Mucosa of stomach (tissue), 1 donor: ENCODE measurements around the gene PCDHGA6.
"Not testable (repeated sequence)": the region's sequence is repeated elsewhere in the genome, so short reads cannot be mapped to it uniquely, and the experiment has no call there.

Source experiments
- H3K27me3 ChIP-seq: one replicate; pipeline ENCODE4 v1.7.0; 2013; ENCODE audit warnings: mild to moderate bottlenecking, low read length; ENCODE audit not compliant: control insufficient read depth, insufficient read depth
- H3K36me3 ChIP-seq: one replicate; pipeline ENCODE4 v1.7.0; 2013; ENCODE audit warnings: low read length; ENCODE audit not compliant: control insufficient read depth, insufficient read depth
- H3K4me1 ChIP-seq: one replicate; pipeline ENCODE4 v1.7.0; 2013; ENCODE audit warnings: mild to moderate bottlenecking, low read length; ENCODE audit not compliant: control insufficient read depth, insufficient read depth
- H3K4me3 ChIP-seq: one replicate; pipeline ENCODE4 v1.7.0; 2013; ENCODE audit warnings: low read length
- H3K9ac ChIP-seq: one replicate; pipeline ENCODE4 v1.7.0; 2013; ENCODE audit warnings: mild to moderate bottlenecking, low read length, moderate library complexity
- H3K9me3 ChIP-seq: one replicate; pipeline ENCODE4 v1.7.0; 2013; ENCODE audit warnings: mild to moderate bottlenecking, low read length, moderate library complexity; ENCODE audit not compliant: control insufficient read depth
- donor health status: Pancreatic carcinoma.

Gene PCDHGA6

DNA sequence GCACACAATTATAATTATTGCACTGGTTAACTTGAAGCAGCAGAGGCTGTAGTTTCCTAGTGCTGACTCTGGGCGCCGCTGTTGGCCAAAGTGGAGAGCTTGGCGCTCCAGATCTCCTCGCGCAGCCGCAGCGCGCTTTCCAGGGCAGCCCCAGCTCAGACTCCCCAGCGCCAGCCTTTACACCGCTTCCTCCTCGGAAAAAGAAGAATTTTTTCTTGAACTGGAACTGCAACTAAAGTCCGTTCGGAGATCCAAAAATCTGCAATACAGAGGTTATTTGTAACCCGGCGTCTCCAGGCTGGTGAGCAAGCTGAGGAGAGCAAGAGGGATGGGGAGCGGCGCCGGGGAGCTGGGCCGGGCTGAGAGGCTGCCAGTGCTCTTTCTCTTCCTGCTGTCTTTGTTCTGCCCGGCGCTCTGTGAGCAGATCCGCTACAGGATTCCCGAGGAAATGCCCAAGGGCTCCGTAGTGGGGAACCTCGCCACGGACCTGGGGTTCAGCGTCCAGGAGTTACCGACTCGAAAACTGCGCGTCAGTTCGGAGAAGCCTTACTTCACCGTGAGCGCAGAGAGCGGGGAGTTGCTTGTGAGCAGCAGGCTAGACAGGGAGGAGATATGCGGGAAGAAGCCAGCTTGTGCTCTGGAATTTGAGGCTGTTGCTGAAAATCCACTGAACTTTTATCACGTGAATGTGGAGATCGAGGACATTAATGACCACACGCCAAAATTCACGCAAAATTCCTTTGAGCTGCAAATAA lies 14.0 kb downstream of the PCDHGA6 start, which contains the start of gene PCDHGB4:
PCDHGB4 (plus strand) TSS at position 142 of the 755 bp plus-strand sequence; CDS start at position 329, 187 bp downstream.
- H3K9ac ChIP-seq, H3K4me3 ChIP-seq, H3K4me1 ChIP-seq, H3K36me3 ChIP-seq: not testable (repeated sequence)
- H3K27me3 ChIP-seq = peaks cover 27% of the 10 kb centered on the region
- H3K9me3 ChIP-seq = peaks cover 23% of the 10 kb centered on the region

GRCh38 chr5:141388661-141389060 lies 15.0 kb downstream of the PCDHGA6 start:
- peaks cover 20% of the 10 kb centered on the region for H3K27me3 ChIP-seq
- H3K4me3 ChIP-seq = no peak overlapping the region
- H3K36me3 ChIP-seq = no peaks in the 10 kb centered on the region
- peaks cover 14% of the 10 kb centered on the region for H3K9me3 ChIP-seq
- H3K9ac ChIP-seq = no peak overlapping the region
- no peaks in the 10 kb centered on the region for H3K4me1 ChIP-seq

- Histone ChIP-seq H3K27me3 (peaks cover 16% of the 10 kb centered on the region), H3K4me1 (no peaks in the 10 kb centered on the region), H3K9ac (no peak overlapping the region), H3K9me3 (peaks cover 12% of the 10 kb centered on the region), H3K36me3 (no peaks in the 10 kb centered on the region), H3K4me3 (no peak overlapping the region)
Observed at GRCh38 chr5:141389153-141390042, 15.7 kb downstream of the PCDHGA6 start.

DNA sequence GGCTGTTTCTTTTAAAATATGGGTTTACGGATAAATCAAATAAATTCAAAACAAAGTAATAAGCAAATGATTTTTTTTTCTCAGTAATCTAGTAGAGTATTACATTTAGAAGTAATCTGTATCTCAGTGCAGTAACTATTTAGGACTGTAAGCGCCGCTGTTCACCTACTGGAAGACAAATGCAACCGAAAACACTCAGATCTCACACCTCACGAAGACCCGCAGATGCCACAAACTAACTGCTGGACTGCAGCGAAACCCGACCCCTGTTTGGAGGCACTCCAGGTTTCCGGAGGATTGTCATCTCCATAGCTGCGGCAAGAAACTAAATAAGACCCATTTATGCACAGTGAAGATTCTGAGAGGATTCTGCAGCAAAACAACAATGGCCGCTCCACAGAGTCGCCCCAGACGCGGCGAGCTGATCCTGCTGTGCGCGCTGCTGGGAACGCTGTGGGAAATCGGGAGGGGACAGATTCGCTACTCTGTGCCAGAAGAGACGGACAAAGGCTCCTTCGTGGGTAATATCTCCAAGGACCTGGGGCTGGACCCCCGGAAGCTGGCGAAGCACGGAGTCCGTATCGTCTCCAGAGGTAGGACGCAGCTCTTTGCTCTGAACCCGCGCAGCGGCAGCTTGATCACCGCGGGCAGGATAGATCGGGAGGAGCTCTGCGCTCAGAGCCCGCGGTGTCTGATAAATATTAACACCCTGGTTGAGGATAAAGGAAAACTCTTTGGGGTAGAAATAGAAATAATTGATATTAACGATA lies 18.9 kb downstream of the PCDHGA6 start, which contains the start of gene PCDHGA8:
PCDHGA8 (plus strand) TSS at position 205 of the 770 bp plus-strand sequence; CDS start at position 386, 181 bp downstream.
- Histone ChIP-seq H3K36me3 (no peaks in the 10 kb centered on the region), H3K9ac (no peak within 1 kb of the TSS), H3K4me3 (no peak within 1 kb of the TSS), H3K4me1 (no peaks in the 10 kb centered on the region), H3K9me3 (peaks cover 17% of the 10 kb centered on the region), H3K27me3 (peaks cover 16% of the 10 kb centered on the region)

DNA sequence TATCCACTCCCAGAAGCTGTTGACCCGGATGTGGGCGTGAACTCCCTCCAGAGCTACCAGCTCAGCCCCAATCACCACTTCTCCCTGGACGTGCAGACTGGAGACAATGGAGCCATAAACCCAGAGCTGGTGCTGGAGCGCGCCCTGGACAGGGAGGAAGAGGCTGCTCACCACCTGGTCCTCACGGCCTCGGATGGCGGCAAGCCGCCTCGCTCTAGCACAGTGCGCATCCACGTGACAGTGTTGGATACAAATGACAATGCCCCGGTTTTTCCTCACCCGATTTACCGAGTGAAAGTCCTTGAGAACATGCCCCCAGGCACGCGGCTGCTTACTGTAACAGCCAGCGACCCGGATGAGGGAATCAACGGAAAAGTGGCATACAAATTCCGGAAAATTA lies 19.6 kb downstream of the PCDHGA6 start:
- Histone ChIP-seq H3K9me3 (peaks cover 15% of the 10 kb centered on the region), H3K4me1 (no peaks in the 10 kb centered on the region), H3K4me3 (no peak overlapping the region), H3K36me3 (no peaks in the 10 kb centered on the region), H3K27me3 (peaks cover 15% of the 10 kb centered on the region), H3K9ac (no peak overlapping the region)

DNA sequence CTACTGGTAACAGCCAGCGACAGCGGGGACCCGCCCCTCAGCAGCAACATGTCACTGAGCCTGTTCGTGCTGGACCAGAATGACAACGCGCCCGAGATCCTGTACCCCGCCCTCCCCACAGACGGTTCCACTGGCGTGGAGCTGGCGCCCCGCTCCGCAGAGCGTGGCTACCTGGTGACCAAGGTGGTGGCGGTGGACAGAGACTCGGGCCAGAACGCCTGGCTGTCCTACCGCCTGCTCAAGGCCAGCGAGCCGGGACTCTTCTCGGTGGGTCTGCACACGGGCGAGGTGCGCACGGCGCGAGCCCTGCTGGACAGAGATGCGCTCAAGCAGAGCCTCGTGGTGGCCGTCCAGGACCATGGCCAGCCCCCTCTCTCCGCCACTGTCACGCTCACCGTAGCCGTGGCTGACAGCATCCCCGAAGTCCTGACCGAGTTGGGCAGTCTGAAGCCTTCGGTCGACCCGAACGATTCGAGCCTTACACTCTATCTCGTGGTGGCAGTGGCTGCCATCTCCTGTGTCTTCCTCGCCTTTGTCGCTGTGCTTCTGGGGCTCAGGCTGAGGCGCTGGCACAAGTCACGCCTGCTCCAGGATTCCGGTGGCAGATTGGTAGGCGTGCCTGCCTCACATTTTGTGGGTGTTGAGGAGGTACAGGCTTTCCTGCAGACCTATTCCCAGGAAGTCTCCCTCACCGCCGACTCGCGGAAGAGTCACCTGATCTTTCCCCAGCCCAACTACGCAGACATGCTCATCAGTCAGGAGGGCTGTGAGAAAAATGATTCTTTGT lies 20.9 kb downstream of the PCDHGA6 start:
- not testable (repeated sequence) for H3K4me3 ChIP-seq, H3K4me1 ChIP-seq, H3K36me3 ChIP-seq, H3K9ac ChIP-seq
- Histone ChIP-seq H3K27me3 (peaks cover 11% of the 10 kb centered on the region), H3K9me3 (peaks cover 17% of the 10 kb centered on the region)

DNA sequence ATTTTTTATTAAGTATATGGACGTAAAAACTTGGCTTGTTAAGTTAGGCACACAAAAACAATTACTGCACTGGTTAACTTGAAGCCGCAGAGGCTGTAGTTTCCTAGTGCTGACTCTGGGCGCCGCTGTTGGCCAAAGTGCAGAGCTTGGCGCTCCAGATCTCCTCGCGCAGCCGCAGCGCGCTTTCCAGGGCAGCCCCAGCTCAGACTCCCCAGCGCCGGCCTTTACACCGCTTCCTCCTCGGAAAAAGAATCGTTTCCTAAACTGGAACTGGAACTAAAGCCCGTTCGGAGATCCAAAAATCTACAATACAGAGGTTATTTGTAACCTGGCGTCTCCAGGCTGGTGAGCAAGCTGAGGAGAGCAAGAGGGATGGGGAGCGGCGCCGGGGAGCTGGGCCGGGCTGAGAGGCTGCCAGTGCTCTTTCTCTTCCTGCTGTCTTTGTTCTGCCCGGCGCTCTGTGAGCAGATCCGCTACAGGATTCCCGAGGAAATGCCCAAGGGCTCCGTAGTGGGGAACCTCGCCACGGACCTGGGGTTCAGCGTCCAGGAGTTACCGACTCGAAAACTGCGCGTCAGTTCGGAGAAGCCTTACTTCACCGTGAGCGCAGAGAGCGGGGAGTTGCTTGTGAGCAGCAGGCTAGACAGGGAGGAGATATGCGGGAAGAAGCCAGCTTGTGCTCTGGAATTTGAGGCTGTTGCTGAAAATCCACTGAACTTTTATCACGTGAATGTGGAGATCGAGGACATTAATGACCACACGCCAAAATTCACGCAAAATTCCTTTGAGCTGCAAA lies 24.3 kb downstream of the PCDHGA6 start, which contains the start of gene PCDHGB5:
PCDHGB5 (plus strand) TSS at position 192 of the 796 bp plus-strand sequence; CDS start at position 373, 181 bp downstream.
- H3K36me3 ChIP-seq, H3K4me1 ChIP-seq, H3K4me3 ChIP-seq, H3K9ac ChIP-seq: not testable (repeated sequence)
- H3K9me3 ChIP-seq = peaks cover 28% of the 10 kb centered on the region
- H3K27me3 ChIP-seq = peaks cover 19% of the 10 kb centered on the region

DNA sequence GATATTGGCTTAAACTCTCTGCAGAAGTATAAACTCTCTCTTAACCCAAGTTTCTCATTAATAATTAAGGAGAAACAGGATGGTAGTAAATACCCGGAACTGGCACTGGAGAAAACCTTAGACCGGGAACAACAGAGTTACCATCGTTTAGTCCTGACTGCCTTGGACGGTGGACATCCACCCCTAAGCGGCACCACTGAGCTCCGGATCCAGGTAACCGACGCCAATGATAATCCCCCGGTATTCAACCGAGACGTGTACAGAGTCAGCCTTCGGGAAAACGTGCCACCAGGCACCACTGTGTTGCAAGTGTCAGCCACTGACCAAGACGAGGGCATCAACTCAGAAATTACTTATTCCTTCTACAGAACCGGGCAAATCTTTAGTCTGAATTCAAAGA lies 24.9 kb downstream of the PCDHGA6 start:
- Histone ChIP-seq H3K9ac (no peak overlapping the region), H3K36me3 (no peaks in the 10 kb centered on the region), H3K4me3 (no peak overlapping the region), H3K27me3 (peaks cover 25% of the 10 kb centered on the region), H3K4me1 (no peaks in the 10 kb centered on the region), H3K9me3 (peaks cover 31% of the 10 kb centered on the region)

GRCh38 chr5:141399555-141400258 lies 26.0 kb downstream of the PCDHGA6 start:
- H3K9ac ChIP-seq = no peak overlapping the region
- H3K4me3 ChIP-seq = no peak overlapping the region
- no peaks in the 10 kb centered on the region for H3K36me3 ChIP-seq
- H3K27me3 ChIP-seq = peaks cover 30% of the 10 kb centered on the region
- H3K4me1 ChIP-seq = no peaks in the 10 kb centered on the region
- peaks cover 39% of the 10 kb centered on the region for H3K9me3 ChIP-seq

GRCh38 chr5:141402553-141403243 lies 29.0 kb downstream of the PCDHGA6 start, which contains the start of gene PCDHGA9:
Gene PCDHGA9 (plus strand): TSS chr5:141402778. CDS start chr5:141402953, 175 bp downstream.
- Histone ChIP-seq H3K27me3 (peaks cover 31% of the 10 kb centered on the region), H3K4me1 (no peaks in the 10 kb centered on the region), H3K9me3 (peaks cover 40% of the 10 kb centered on the region), H3K4me3 (peak within 1 kb of the TSS; percentile 17), H3K36me3 (no peaks in the 10 kb centered on the region), H3K9ac (no peak within 1 kb of the TSS)
